Measurements from ENCODE around the gene DSG3. TPM values are rescaled to one million over a fixed set of nuclear protein-coding genes. Genes with fewer than 3 reads are reported as not detected.

DSG3 gene
- total and polyA plus RNA-seq, 2 donors from 2014 or later: not detected

DNA sequence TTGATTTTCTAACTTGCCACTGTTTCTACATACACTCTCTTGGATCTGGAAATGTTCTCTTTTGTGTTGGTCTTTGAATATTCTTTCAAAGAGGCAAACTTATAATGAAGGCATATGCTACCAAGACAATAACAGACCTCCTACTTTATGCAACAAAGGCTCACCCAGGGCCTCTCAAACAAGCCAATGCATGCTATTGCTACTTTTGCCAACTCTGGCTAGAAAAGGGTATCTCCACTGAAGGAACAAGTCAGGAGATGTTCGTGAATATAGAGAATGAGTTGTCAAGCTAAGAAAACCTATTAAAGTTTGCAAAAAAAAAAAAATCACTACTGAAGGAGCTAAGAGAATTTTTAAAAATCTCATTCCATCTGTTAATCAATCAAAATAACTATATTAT lies 34.5 kb downstream of the DSG3 start:
- TF ChIP-seq, protein P1, sequence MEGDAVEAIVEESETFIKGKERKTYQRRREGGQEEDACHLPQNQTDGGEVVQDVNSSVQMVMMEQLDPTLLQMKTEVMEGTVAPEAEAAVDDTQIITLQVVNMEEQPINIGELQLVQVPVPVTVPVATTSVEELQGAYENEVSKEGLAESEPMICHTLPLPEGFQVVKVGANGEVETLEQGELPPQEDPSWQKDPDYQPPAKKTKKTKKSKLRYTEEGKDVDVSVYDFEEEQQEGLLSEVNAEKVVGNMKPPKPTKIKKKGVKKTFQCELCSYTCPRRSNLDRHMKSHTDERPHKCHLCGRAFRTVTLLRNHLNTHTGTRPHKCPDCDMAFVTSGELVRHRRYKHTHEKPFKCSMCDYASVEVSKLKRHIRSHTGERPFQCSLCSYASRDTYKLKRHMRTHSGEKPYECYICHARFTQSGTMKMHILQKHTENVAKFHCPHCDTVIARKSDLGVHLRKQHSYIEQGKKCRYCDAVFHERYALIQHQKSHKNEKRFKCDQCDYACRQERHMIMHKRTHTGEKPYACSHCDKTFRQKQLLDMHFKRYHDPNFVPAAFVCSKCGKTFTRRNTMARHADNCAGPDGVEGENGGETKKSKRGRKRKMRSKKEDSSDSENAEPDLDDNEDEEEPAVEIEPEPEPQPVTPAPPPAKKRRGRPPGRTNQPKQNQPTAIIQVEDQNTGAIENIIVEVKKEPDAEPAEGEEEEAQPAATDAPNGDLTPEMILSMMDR (IDR thresholded peaks at IDR 0.05; ENCODE audit: borderline replicate concordance, extremely low read depth, insufficient read depth): no peak
- H3K4me3 ChIP-seq (ENCODE audit: low read length in 3 of 3): no peak overlapping the region
- FAIRE-seq: no peak
- no peaks in the 10 kb centered on the region for H3K27me3 ChIP-seq (ENCODE audit: control insufficient read depth, insufficient read depth, low read length)
- no peaks in the 10 kb centered on the region for H3K36me3 ChIP-seq (ENCODE audit: control insufficient read depth in 2 of 3, insufficient read depth in 3 of 3, low read length in 3 of 3)
- no peak overlapping the region for H3K27ac ChIP-seq (ENCODE audit: low read depth in 2 of 2, low read length in 2 of 2)
- H3K4me1 ChIP-seq (ENCODE audit: control insufficient read depth in 2 of 3, insufficient read depth in 2 of 3, low read depth in 1 of 3, low read length in 3 of 3): no peaks in the 10 kb centered on the region
- no peak for DNase-seq
- H3K9ac ChIP-seq (ENCODE audit: low read length in 3 of 3): no peak overlapping the region
- no peaks in the 10 kb centered on the region for H3K9me3 ChIP-seq (ENCODE audit: control insufficient read depth in 2 of 3, insufficient read depth in 1 of 3, low read length in 3 of 3)
- intact Hi-C loops (cut with DNase I): no loop called here

DNA sequence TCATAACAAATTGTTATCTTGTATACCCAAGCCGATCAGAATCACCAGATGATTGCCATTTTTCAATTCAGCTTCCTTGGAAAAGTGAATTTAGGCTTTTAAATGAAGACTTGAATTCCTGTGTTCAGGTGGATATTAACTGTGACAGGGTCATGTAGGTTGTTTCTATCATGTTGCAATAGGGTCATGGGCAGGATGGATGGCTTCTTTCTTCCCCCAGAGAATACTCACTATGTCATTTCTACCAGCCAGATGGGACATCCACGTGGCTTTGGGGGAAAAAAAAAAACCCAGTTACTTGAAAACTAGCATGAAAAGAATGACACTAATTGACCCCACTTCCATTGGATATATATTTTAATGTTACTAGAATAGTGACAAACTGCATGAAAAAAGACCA lies 35.9 kb downstream of the DSG3 start:
- FAIRE-seq (no peak), DNase-seq (no peak)
- H3K4me3 ChIP-seq (ENCODE audit: low read length in 3 of 3): no peak overlapping the region
- no peaks in the 10 kb centered on the region for H3K27me3 ChIP-seq (ENCODE audit: control insufficient read depth, insufficient read depth, low read length)
- no peaks in the 10 kb centered on the region for H3K4me1 ChIP-seq (ENCODE audit: control insufficient read depth in 2 of 3, insufficient read depth in 2 of 3, low read depth in 1 of 3, low read length in 3 of 3)
- no peak overlapping the region for H3K9ac ChIP-seq (ENCODE audit: low read length in 3 of 3)
- H3K36me3 ChIP-seq (ENCODE audit: control insufficient read depth in 2 of 3, insufficient read depth in 3 of 3, low read length in 3 of 3): no peaks in the 10 kb centered on the region
- TF ChIP-seq, protein P1 (IDR thresholded peaks at IDR 0.05; ENCODE audit: borderline replicate concordance, extremely low read depth, insufficient read depth): no peak
- no peak overlapping the region for H3K27ac ChIP-seq (ENCODE audit: low read depth in 2 of 2, low read length in 2 of 2)
- no peaks in the 10 kb centered on the region for H3K9me3 ChIP-seq (ENCODE audit: control insufficient read depth in 2 of 3, insufficient read depth in 1 of 3, low read length in 3 of 3)
- intact Hi-C loops (cut with DNase I): no loop called here

GRCh38 chr18:31484461-31484860 lies 36.9 kb downstream of the DSG3 start:
- H3K9ac ChIP-seq (ENCODE audit: low read length in 3 of 3): no peak overlapping the region
- H3K36me3 ChIP-seq (ENCODE audit: control insufficient read depth in 2 of 3, insufficient read depth in 3 of 3, low read length in 3 of 3): no peaks in the 10 kb centered on the region
- FAIRE-seq (no peak), DNase-seq (no peak)
- no peaks in the 10 kb centered on the region for H3K9me3 ChIP-seq (ENCODE audit: control insufficient read depth in 2 of 3, insufficient read depth in 1 of 3, low read length in 3 of 3)
- TF ChIP-seq, protein P1 (IDR thresholded peaks at IDR 0.05; ENCODE audit: borderline replicate concordance, extremely low read depth, insufficient read depth): no peak
- no peaks in the 10 kb centered on the region for H3K4me1 ChIP-seq (ENCODE audit: control insufficient read depth in 2 of 3, insufficient read depth in 2 of 3, low read depth in 1 of 3, low read length in 3 of 3)
- no peak overlapping the region for H3K27ac ChIP-seq (ENCODE audit: low read depth in 2 of 2, low read length in 2 of 2)
- intact Hi-C loops (cut with DNase I): no loop called here
- no peak overlapping the region for H3K4me3 ChIP-seq (ENCODE audit: low read length in 3 of 3)
- no peaks in the 10 kb centered on the region for H3K27me3 ChIP-seq (ENCODE audit: control insufficient read depth, insufficient read depth, low read length)

- TF ChIP-seq, protein P1 (IDR thresholded peaks at IDR 0.05; ENCODE audit: borderline replicate concordance, extremely low read depth, insufficient read depth): no peak
- H3K9ac ChIP-seq (ENCODE audit: low read length in 3 of 3): no peak overlapping the region
- no peak overlapping the region for H3K4me3 ChIP-seq (ENCODE audit: low read length in 3 of 3)
- no peaks in the 10 kb centered on the region for H3K9me3 ChIP-seq (ENCODE audit: control insufficient read depth in 2 of 3, insufficient read depth in 1 of 3, low read length in 3 of 3)
- H3K27ac ChIP-seq (ENCODE audit: low read depth in 2 of 2, low read length in 2 of 2): no peak overlapping the region
- no peaks in the 10 kb centered on the region for H3K4me1 ChIP-seq (ENCODE audit: control insufficient read depth in 2 of 3, insufficient read depth in 2 of 3, low read depth in 1 of 3, low read length in 3 of 3)
- no peaks in the 10 kb centered on the region for H3K27me3 ChIP-seq (ENCODE audit: control insufficient read depth, insufficient read depth, low read length)
- H3K36me3 ChIP-seq (ENCODE audit: control insufficient read depth in 2 of 3, insufficient read depth in 3 of 3, low read length in 3 of 3): no peaks in the 10 kb centered on the region
- intact Hi-C loops (cut with DNase I): no loop called here
- no peak for DNase-seq
- FAIRE-seq: no peak
These were observed 38.6 kb downstream of the DSG3 start for GRCh38 chr18:31486165-31486564.

All from kidney (tissue), 14 donors.